NCI-H2029 (cell line): Measurements from ENCODE around the gene CIRBP.
"Not testable (repeated sequence)": the region's sequence is repeated elsewhere in the genome, so short reads cannot be mapped to it uniquely, and the experiment has no call there.

Experiments used
- DNase-seq: peaks from one replicate; lab custom pipeline; 2025; lab: John Stamatoyannopoulos, UW

Gene CIRBP

GRCh38 chr19:1243768-1244692, 25.1 kb upstream of the CIRBP start:
- DNase-seq = peak; percentile 77

DNA sequence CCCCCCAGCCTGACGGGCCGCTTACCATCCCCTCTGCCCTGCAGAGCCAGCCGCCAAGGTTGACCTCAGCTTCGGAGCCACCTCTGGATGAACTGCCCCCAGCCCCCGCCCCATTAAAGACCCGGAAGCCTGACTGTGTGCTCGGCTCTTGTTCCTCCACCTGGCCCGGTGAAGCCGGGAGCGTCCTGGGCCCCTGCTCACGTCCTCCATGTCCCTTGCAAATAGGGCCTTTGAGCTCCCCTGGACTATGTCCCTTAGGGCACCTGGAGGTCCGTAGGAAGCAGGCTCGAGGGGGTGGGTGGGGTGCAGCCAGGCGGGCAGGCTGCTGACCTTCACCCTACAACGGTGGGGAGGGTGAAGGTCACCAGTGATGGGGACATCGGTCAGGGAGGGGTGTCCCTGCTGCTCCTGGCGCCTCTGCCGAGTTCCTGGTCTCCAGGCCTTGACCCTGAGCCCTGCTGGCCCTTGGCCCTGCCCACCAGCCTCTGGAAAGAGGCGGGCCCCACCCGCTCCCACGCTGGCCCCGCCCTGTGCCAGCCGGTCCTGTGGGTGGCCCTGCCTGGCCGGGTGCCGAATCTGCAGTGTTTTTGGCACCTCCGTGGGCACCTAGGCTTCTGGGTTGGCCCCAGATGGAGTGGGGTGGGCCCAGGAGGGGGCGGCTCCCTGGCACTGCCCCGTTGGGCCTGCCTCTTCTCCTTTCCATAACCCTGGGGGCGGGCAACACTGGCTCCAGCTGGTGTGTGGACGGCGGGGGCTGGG, 24.3 kb upstream of the CIRBP start:
- DNase-seq = no peak

- DNase-seq = no peak
These were observed 23.5 kb upstream of the CIRBP start for GRCh38 chr19:1245494-1246264.

DNA sequence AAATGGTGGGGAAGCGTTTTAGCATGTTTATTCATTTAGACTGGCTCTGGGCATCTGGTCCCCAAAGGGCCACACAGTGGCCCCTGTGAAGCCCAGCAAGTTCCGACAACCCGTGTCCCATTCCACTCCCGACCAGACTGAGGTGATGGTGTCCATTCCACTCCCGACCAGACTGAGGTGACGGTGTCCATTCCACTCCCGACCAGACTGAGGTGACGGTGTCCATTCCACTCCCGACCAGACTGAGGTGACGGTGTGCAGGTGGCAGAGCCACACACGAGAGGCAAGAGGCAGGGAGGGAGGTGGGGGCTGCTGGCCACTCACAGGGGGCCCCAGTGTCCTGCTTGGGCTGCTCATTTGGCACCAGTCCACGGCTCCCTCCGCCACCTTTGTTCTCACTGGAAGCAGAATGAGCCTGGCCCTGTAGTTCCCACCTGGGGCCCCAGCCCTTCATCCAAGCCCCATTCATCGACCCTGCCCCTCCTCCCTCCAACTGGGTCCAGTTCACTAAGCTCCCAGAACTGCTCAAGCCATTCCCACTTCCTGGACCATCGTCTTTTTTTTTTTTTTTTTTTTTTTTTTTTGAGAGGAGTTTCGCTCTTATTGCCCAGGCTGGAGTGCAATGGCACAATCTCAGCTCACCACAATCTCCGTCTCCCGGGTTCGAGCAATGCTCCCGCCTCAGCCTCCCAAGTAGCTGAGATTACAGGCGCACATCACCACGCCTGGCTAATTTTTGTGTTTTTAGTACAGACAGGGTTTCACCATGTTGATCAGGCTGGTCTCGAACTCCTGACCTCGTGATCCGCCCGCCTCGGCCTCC, 22.7 kb upstream of the CIRBP start:
- not testable (repeated sequence) for DNase-seq

GRCh38 chr19:1247748-1248138, 21.4 kb upstream of the CIRBP start:
- DNase-seq = no peak

DNA sequence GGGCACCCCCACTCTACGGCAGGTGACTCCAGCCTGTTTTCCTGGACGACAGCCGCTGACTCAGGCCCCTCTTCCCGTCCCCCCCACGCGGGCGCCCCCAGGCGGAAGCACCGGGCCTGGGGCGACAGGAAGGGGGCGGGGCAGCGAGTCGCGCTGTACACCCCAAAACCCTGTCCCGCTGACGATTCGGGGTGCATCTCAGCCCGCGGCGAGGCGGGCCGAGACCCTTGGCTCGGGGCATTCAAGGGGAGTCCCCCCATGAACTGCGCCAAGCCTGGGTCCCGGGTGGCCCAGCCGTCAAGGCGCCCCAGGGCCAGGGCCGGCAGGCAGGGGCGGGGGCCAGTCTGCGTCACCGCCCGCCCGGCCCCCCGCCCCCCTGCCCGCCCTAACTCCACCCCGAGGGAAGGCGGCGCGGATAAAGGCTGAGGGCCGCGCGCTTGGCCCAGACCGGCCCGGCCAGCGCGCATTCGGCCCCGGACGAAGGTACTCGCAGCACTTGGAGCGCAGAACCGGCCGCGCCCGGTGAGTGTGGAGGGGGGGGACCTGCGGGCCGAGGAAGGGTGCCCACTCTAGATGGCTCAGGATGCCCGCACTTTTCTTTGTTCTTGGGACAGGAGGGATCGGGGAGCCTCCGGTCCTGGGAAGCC, 20.9 kb upstream of the CIRBP start, which contains the start of gene MIDN:
MIDN (plus strand) TSS at position 445 of the 647 bp plus-strand sequence. CDS start 1,714 bp downstream, outside the sequence.
- DNase-seq = peak; percentile 28

GRCh38 chr19:1248786-1249297, 20.3 kb upstream of the CIRBP start:
- DNase-seq = peak; percentile 71

- DNase-seq = peak; percentile 85
These were observed 19.7 kb upstream of the CIRBP start for GRCh38 chr19:1249298-1249989.

GRCh38 chr19:1249990-1250436, 19.1 kb upstream of the CIRBP start:
- no peak for DNase-seq

GRCh38 chr19:1250437-1251260, 18.5 kb upstream of the CIRBP start:
- no peak for DNase-seq

- peak; percentile 49 for DNase-seq
These were observed 17.6 kb upstream of the CIRBP start for GRCh38 chr19:1251330-1252220.

DNA sequence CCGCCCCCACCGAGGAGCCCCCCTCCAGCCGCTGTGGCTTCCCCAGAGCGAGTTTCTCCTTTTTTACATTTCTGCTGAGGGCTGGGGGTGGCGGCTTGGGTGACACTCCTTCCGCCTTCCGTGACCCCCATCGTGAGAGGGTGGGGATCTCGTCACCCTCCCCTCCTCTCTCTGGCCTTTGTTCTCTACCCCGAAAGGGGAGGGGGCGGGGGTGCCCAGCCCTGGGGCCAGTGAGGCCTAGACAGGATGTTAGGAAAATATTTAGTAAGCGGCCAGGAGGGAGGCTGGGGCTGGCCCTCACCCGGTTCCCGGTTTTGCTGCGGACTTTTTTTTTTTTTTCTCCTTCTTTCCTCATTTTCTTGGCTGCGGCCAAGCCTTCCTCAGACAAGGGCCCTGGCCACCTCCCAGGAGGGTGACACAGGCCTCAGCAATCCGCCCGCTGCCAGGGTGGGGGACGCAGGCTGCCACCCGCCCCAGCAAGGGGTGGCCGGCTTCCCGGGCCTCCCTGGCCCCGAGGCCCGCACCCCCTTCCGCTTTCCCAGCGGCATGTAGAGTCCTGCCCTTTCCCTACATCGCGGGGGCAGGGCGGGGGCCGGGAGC, 16.8 kb upstream of the CIRBP start:
- DNase-seq = no peak

GRCh38 chr19:1252821-1253513, 16.2 kb upstream of the CIRBP start:
- no peak for DNase-seq

GRCh38 chr19:1253514-1254080, 15.5 kb upstream of the CIRBP start:
- DNase-seq = no peak

DNA sequence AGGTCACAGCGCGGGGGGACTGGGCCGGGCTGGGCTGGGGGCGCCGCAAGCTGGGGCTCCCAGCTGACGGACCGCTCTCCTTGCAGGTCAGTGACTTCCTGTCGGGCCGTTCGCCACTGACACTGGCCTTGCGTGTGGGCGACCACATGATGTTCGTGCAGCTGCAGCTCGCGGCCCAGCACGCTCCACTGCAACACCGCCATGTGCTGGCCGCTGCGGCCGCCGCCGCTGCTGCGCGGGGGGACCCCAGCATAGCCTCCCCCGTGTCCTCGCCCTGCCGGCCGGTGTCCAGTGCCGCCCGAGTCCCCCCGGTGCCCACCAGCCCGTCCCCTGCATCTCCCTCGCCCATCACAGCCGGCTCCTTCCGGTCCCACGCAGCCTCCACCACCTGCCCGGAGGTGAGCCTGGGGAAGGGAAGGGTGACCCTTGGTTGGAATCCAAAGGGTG, 15.0 kb upstream of the CIRBP start:
- no peak for DNase-seq

- no peak for DNase-seq
These were observed 14.5 kb upstream of the CIRBP start for GRCh38 chr19:1254530-1255185.
